ENCODE results near the gene TMPRSS4.

TMPRSS4 gene

GRCh38 chr11:118047749-118048148 lies 29.1 kb upstream of the TMPRSS4 start:
- Histone ChIP-seq H3K36me3 (ENCODE audit: control insufficient read depth, insufficient read depth, low read length) (no peaks in the 10 kb centered on the region), H3K27ac (ENCODE audit: insufficient read depth, low read length, poor library complexity, severe bottlenecking) (peak overlapping the region; percentile 94), H3K4me1 (ENCODE audit: control insufficient read depth, insufficient read depth, low read length, poor library complexity, severe bottlenecking) (peaks cover 86% of the 10 kb centered on the region)

GRCh38 chr11:118048472-118049370 lies 28.2 kb upstream of the TMPRSS4 start:
- peaks cover 90% of the 10 kb centered on the region for H3K4me1 ChIP-seq (ENCODE audit: control insufficient read depth, insufficient read depth, low read length, poor library complexity, severe bottlenecking)
- no peak overlapping the region for H3K4me3 ChIP-seq (ENCODE audit: insufficient read depth, low read depth, low read length, poor library complexity, severe bottlenecking)
- H3K27me3 ChIP-seq (replicated peaks; ENCODE audit: control insufficient read depth, insufficient read depth, low read length, poor library complexity, severe bottlenecking), result no peaks in the 10 kb centered on the region
- peak overlapping the region; percentile 94 for H3K27ac ChIP-seq (ENCODE audit: insufficient read depth, low read length, poor library complexity, severe bottlenecking)
- DNase-seq, result no peak
- no peaks in the 10 kb centered on the region for H3K9me3 ChIP-seq (ENCODE audit: control insufficient read depth, low read length)
- H3K36me3 ChIP-seq (ENCODE audit: control insufficient read depth, insufficient read depth, low read length), result no peaks in the 10 kb centered on the region

More at GRCh38 chr11:118047749-118048148, 29.1 kb upstream of the TMPRSS4 start:
- H3K9me3 ChIP-seq (ENCODE audit: control insufficient read depth, low read length), result no peaks in the 10 kb centered on the region
- no peaks in the 10 kb centered on the region for H3K27me3 ChIP-seq (replicated peaks; ENCODE audit: control insufficient read depth, insufficient read depth, low read length, poor library complexity, severe bottlenecking)
- DNase-seq, result no peak
- no peak overlapping the region for H3K4me3 ChIP-seq (ENCODE audit: insufficient read depth, low read depth, low read length, poor library complexity, severe bottlenecking)

GRCh38 chr11:118049771-118050170 lies 27.1 kb upstream of the TMPRSS4 start:
- H3K27me3 ChIP-seq (replicated peaks; ENCODE audit: control insufficient read depth, insufficient read depth, low read length, poor library complexity, severe bottlenecking), result no peaks in the 10 kb centered on the region
- H3K9me3 ChIP-seq (ENCODE audit: control insufficient read depth, low read length), result no peaks in the 10 kb centered on the region
- DNase-seq, result no peak
- peak overlapping the region; percentile 74 for H3K27ac ChIP-seq (ENCODE audit: insufficient read depth, low read length, poor library complexity, severe bottlenecking)
- H3K36me3 ChIP-seq (ENCODE audit: control insufficient read depth, insufficient read depth, low read length), result no peaks in the 10 kb centered on the region
- H3K4me1 ChIP-seq (ENCODE audit: control insufficient read depth, insufficient read depth, low read length, poor library complexity, severe bottlenecking), result peaks cover 81% of the 10 kb centered on the region
- no peak overlapping the region for H3K4me3 ChIP-seq (ENCODE audit: insufficient read depth, low read depth, low read length, poor library complexity, severe bottlenecking)

DNA sequence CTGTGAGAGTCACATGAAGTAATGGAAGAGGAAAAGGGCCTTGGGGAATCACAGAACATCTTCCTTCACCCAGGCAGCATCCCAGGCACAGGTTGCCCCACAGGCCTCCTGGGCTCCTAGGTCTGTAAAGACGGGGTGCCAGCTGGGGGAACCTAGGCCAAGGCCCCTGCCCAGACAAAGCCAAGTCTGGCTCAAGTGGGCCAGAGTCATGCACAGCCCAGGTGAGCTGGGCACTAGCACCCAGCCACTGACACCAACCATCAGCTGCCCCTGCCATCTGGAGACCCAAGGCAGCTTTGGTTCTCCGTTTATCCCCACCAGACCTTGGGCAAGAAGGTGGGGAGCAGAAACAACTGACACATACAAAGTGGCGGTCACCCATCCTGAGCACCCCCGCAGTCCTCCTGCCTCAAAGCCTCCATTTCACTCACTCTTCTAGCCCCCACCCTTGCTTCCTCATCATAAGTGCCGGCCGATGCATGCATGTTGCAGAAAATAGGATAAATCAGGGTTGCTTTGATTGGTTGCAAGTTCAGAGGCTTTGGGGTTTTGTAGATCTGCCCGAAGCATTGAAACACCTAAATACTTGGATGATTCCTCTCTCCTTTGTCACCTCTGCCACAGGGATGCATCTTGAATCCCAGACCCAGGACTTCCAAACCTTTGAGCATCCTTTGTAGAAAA lies 26.5 kb upstream of the TMPRSS4 start:
- Histone ChIP-seq H3K4me1 (ENCODE audit: control insufficient read depth, insufficient read depth, low read length, poor library complexity, severe bottlenecking) (peaks cover 75% of the 10 kb centered on the region), H3K27ac (ENCODE audit: insufficient read depth, low read length, poor library complexity, severe bottlenecking) (peak overlapping the region; percentile 74)

GRCh38 chr11:118051136-118051610 lies 25.7 kb upstream of the TMPRSS4 start:
- Histone ChIP-seq H3K27ac (ENCODE audit: insufficient read depth, low read length, poor library complexity, severe bottlenecking) (peak overlapping the region; percentile 74), H3K4me3 (ENCODE audit: insufficient read depth, low read depth, low read length, poor library complexity, severe bottlenecking) (no peak overlapping the region), H3K36me3 (ENCODE audit: control insufficient read depth, insufficient read depth, low read length) (no peaks in the 10 kb centered on the region), H3K27me3 (replicated peaks; ENCODE audit: control insufficient read depth, insufficient read depth, low read length, poor library complexity, severe bottlenecking) (no peaks in the 10 kb centered on the region), H3K9me3 (ENCODE audit: control insufficient read depth, low read length) (no peaks in the 10 kb centered on the region), H3K4me1 (ENCODE audit: control insufficient read depth, insufficient read depth, low read length, poor library complexity, severe bottlenecking) (peaks cover 67% of the 10 kb centered on the region)
- DNase-seq, result no peak

More for the DNA sequence above, 26.5 kb upstream of the TMPRSS4 start:
- H3K27me3 ChIP-seq (replicated peaks; ENCODE audit: control insufficient read depth, insufficient read depth, low read length, poor library complexity, severe bottlenecking), result no peaks in the 10 kb centered on the region
- DNase-seq, result no peak
- no peaks in the 10 kb centered on the region for H3K36me3 ChIP-seq (ENCODE audit: control insufficient read depth, insufficient read depth, low read length)
- no peaks in the 10 kb centered on the region for H3K9me3 ChIP-seq (ENCODE audit: control insufficient read depth, low read length)
- H3K4me3 ChIP-seq (ENCODE audit: insufficient read depth, low read depth, low read length, poor library complexity, severe bottlenecking), result no peak overlapping the region

DNA sequence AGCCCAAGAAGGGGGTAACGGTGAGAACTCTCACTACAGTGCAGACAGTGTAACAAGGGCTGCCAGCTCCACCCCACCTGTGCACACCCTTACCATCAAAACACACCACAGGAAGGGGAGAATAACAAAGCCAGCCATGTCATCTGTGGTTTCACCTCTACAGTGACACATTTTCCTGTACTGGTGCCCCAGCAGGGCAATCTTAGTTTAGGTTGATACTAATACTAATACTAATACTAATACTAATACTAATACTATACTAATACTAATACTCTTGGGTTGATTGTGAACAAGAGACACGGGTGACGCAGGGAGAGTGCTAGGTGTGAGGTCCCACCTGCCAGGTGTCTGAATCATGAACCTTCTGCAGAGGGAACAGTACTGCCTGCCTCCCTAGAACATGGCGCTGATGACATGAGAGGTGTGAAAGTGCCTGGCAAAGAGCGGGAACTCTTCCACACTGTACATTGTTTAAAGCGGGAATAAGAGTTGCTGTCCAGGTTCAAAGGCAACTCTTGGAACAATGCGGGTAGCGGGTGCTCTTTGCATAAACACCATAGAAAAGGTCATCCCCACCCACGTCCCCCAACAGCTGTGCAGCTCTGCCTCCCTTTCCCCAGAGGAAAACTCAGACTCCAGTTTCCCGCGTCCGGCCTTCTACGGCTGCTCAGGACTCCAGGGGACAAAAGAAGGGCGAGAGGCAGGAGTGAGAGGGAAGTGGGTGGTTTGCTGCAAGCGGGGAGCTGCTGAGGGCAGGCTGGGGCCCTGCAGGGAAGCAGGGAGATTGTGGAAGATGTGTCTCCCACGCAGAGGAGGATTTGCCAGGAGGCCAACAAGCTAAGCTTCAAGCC lies 25.0 kb upstream of the TMPRSS4 start:
- H3K4me1 ChIP-seq (ENCODE audit: control insufficient read depth, insufficient read depth, low read length, poor library complexity, severe bottlenecking), result peaks cover 60% of the 10 kb centered on the region

GRCh38 chr11:118052581-118053206 lies 24.2 kb upstream of the TMPRSS4 start:
- H3K4me3 ChIP-seq (ENCODE audit: insufficient read depth, low read depth, low read length, poor library complexity, severe bottlenecking), result no peak overlapping the region
- no peaks in the 10 kb centered on the region for H3K9me3 ChIP-seq (ENCODE audit: control insufficient read depth, low read length)
- H3K27me3 ChIP-seq (replicated peaks; ENCODE audit: control insufficient read depth, insufficient read depth, low read length, poor library complexity, severe bottlenecking), result no peaks in the 10 kb centered on the region
- peak overlapping the region; percentile 74 for H3K27ac ChIP-seq (ENCODE audit: insufficient read depth, low read length, poor library complexity, severe bottlenecking)
- no peak for DNase-seq
- no peaks in the 10 kb centered on the region for H3K36me3 ChIP-seq (ENCODE audit: control insufficient read depth, insufficient read depth, low read length)
- peaks cover 52% of the 10 kb centered on the region for H3K4me1 ChIP-seq (ENCODE audit: control insufficient read depth, insufficient read depth, low read length, poor library complexity, severe bottlenecking)

More for the DNA sequence above, 25.0 kb upstream of the TMPRSS4 start:
- peak; percentile 53 to 76 (median 65) for DNase-seq
- H3K36me3 ChIP-seq (ENCODE audit: control insufficient read depth, insufficient read depth, low read length), result no peaks in the 10 kb centered on the region
- H3K27ac ChIP-seq (ENCODE audit: insufficient read depth, low read length, poor library complexity, severe bottlenecking), result peak overlapping the region; percentile 74
- no peaks in the 10 kb centered on the region for H3K27me3 ChIP-seq (replicated peaks; ENCODE audit: control insufficient read depth, insufficient read depth, low read length, poor library complexity, severe bottlenecking)
- no peaks in the 10 kb centered on the region for H3K9me3 ChIP-seq (ENCODE audit: control insufficient read depth, low read length)
- no peak overlapping the region for H3K4me3 ChIP-seq (ENCODE audit: insufficient read depth, low read depth, low read length, poor library complexity, severe bottlenecking)

- Histone ChIP-seq H3K4me3 (ENCODE audit: insufficient read depth, low read depth, low read length, poor library complexity, severe bottlenecking) (no peak overlapping the region), H3K4me1 (ENCODE audit: control insufficient read depth, insufficient read depth, low read length, poor library complexity, severe bottlenecking) (peaks cover 34% of the 10 kb centered on the region), H3K27ac (ENCODE audit: insufficient read depth, low read length, poor library complexity, severe bottlenecking) (no peak overlapping the region), H3K36me3 (ENCODE audit: control insufficient read depth, insufficient read depth, low read length) (no peaks in the 10 kb centered on the region), H3K9me3 (ENCODE audit: control insufficient read depth, low read length) (no peaks in the 10 kb centered on the region), H3K27me3 (replicated peaks; ENCODE audit: control insufficient read depth, insufficient read depth, low read length, poor library complexity, severe bottlenecking) (no peaks in the 10 kb centered on the region)
- DNase-seq, result no peak
Measured at GRCh38 chr11:118054712-118055640, 21.9 kb upstream of the TMPRSS4 start.
